HG03558 (cell line): Measurements from ENCODE around the gene ANXA5.

Experiments used
- ATAC-seq: cut with Tn5 transposase; IDR thresholded peaks from one replicate; pipeline ENCODE4 v1.9.1; 2021; ENCODE audit warnings: moderate number of reproducible peaks; ENCODE audit not compliant: unreplicated experiment; ENCODE audit errors: extremely low read depth

The ANXA5 gene

GRCh38 chr4:121651597-121651996 lies 45.2 kb downstream of the ANXA5 start:
- no peak for ATAC-seq

- ATAC-seq, result no peak
Observed at GRCh38 chr4:121650741-121651140, 46.0 kb downstream of the ANXA5 start.

GRCh38 chr4:121648516-121648915 lies 48.3 kb downstream of the ANXA5 start:
- no peak for ATAC-seq

DNA sequence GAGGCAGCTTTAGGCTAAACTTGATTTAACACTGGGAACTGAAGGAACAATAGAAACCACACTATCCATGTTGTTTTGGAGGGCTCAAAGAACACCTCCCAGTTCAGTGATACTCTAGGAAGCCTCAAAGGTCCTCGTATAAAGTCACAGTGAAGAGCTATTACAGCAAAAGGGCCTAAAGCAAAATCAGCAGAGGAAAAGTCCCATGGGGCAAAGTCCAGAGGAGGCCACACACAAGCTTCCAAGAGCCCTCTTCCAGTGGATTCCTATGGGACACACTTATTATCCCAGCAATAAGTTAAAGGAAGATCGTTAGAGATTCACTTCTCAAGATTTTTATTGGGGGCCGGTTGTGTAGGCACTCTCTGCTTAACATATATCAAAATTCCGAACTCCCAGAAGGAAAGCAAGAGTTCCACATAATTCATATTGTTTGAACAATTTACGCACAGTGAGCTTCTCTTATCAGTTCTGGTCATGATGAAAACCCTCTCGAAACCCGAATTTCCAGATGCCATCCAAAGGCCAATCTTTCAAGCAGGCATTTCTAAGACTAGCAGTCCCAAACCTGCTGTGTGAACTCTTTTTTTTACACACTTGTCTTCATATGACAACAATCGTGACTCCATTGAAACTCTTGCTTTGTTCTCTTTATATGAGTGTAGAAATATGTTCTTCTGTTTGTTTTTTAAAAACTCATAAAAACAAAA lies 53.7 kb downstream of the ANXA5 start:
- no peak for ATAC-seq

DNA sequence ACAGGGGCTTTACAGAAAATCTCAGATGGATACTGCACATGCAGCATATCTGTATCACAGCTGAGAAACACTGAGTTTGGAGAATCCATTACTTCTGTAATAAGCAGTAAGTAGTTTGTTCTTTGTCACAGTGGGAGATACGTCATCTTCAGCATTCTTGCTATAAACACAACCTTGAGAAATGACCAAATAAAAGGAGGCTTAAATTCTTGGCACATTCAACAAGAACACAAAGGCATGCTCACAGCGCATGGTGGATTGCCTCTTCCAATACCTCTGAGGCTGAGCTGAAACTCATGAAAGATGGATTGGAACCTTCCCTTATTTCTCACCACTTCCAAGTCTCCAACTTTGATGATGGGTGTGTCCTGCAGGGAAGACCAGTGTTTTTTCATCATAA lies 54.5 kb downstream of the ANXA5 start:
- no peak for ATAC-seq

DNA sequence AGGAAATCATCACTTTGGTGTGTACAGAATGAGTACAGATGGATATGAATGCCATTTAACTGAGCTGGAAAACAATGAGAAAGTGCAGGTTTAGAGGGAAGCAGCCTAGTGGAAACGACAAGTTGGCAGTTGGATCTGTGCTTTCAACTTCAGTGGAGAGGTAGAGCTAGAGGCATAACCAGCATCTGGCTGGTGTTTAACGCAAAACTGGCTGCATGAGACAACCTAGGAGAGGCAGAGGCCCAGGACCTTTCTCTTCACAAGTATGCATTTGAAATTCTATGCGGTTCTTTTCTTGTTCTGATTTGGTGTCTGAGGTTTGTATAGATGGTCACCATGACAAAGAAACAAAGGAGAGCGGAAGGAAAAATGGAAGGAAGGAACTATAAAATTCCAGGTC lies 63.1 kb downstream of the ANXA5 start:
- ATAC-seq, result no peak

- no peak for ATAC-seq
Observed at GRCh38 chr4:121632636-121633035, 64.1 kb downstream of the ANXA5 start.
